ENCODE measurements around the gene RANBP10. TPM values are rescaled to one million over a fixed set of nuclear protein-coding genes. Genes with fewer than 3 reads are reported as not detected.
A peak's percentile ranks its signal among the peaks of the same experiment; 100 is the strongest.
"Not testable (repeated sequence)": the region's sequence is repeated elsewhere in the genome, so short reads cannot be mapped to it uniquely, and the experiment has no call there.

RANBP10 gene
- total RNA-seq, 1 experiment from 2014 or later, result 13.4 TPM

- ChIA-PET POLR2A (interaction anchor here (0.7 kb wide), 1 partner anchor 33 kb away, joined by 6 read pairs; no protein-coding TSS in a partner anchor), CTCF (interaction anchor here (0.7 kb wide), 1 partner anchor 305 kb away, joined by 9 read pairs; no protein-coding TSS in a partner anchor)
- no peaks in the 10 kb centered on the region for H3K9me3 ChIP-seq (ENCODE audit: control insufficient read depth, insufficient read depth, low read depth, low read length)
- DNase-seq (ENCODE audit: low read depth, low spot score) (no peak), ATAC-seq (peak; percentile 16)
- intact Hi-C loops (cut with micrococcal nuclease; ENCODE audit: unreplicated experiment), result no loop called here
- H3K36me3 ChIP-seq (ENCODE audit: control insufficient read depth, insufficient read depth, low read length), result no peaks in the 10 kb centered on the region
- peak overlapping the region; percentile 91 for H3K27ac ChIP-seq (ENCODE audit: low read length)
- H3K27me3 ChIP-seq (ENCODE audit: control insufficient read depth, insufficient read depth, low read length), result no peaks in the 10 kb centered on the region
- H3K4me3 ChIP-seq (ENCODE audit: low read depth in 2 of 2, low read length in 2 of 2), result peak overlapping the region; percentile 69 to 77
- H3K4me1 ChIP-seq (ENCODE audit: control insufficient read depth, insufficient read depth, low read length), result peaks cover 26% of the 10 kb centered on the region
- in situ Hi-C loops (cut with HindIII; ENCODE audit: low pct_unique_long_range_greater_than_20kb, low sequenced_read_pairs), result no loop called here
- no TSS peak for BruUV-seq (replicated peaks)
- TF ChIP-seq SIN3A (IDR thresholded peaks at IDR 0.05; ENCODE audit: borderline replicate concordance, insufficient read depth, low read depth, low read length), result no peak
- no peak for TF ChIP-seq REST (IDR thresholded peaks at IDR 0.05; ENCODE audit: insufficient read depth in 1 of 2, low read depth in 2 of 2, low read length in 1 of 2)
- TF ChIP-seq TCF7L2 (IDR thresholded peaks at IDR 0.05; ENCODE audit: low read depth, low read length), result no peak
- TF ChIP-seq, protein P1, sequence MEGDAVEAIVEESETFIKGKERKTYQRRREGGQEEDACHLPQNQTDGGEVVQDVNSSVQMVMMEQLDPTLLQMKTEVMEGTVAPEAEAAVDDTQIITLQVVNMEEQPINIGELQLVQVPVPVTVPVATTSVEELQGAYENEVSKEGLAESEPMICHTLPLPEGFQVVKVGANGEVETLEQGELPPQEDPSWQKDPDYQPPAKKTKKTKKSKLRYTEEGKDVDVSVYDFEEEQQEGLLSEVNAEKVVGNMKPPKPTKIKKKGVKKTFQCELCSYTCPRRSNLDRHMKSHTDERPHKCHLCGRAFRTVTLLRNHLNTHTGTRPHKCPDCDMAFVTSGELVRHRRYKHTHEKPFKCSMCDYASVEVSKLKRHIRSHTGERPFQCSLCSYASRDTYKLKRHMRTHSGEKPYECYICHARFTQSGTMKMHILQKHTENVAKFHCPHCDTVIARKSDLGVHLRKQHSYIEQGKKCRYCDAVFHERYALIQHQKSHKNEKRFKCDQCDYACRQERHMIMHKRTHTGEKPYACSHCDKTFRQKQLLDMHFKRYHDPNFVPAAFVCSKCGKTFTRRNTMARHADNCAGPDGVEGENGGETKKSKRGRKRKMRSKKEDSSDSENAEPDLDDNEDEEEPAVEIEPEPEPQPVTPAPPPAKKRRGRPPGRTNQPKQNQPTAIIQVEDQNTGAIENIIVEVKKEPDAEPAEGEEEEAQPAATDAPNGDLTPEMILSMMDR (IDR thresholded peaks at IDR 0.05), result no peak
- no peak for TF ChIP-seq POLR2AphosphoS5 (IDR thresholded peaks at IDR 0.05; ENCODE audit: low read depth, low read length)
Observed at GRCh38 chr16:67841198-67841815, 34.9 kb upstream of the RANBP10 start.

DNA sequence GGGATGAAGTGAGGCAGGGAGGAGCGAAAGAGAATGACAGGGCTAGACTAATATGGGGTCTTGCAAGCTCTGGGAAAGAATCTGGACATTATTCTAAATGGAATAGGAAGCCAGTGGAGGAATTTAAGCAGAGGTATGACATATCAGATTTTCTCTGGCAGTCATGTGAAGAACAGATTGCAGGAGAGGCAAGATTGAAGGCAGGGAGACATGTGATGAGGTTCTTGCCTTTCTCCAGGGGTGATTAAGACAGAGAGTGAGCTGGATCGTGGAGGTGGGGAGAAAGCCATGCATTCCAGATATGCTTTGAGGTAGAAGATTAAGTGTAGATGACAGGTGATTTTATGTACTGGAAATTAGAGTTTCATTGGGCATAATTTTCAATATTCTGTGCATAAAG is 31.5 kb upstream of the RANBP10 start:
- Histone ChIP-seq H3K27me3 (ENCODE audit: control insufficient read depth, insufficient read depth, low read length) (no peaks in the 10 kb centered on the region), H3K9me3 (ENCODE audit: control insufficient read depth, insufficient read depth, low read depth, low read length) (no peaks in the 10 kb centered on the region), H3K4me3 (ENCODE audit: low read depth in 2 of 2, low read length in 2 of 2) (no peak overlapping the region), H3K36me3 (ENCODE audit: control insufficient read depth, insufficient read depth, low read length) (peaks cover 2% of the 10 kb centered on the region; the same call in 1 of the 2 replicates), H3K4me1 (ENCODE audit: control insufficient read depth, insufficient read depth, low read length) (peaks cover 2% of the 10 kb centered on the region; the same call in 1 of the 2 replicates), H3K27ac (ENCODE audit: low read length) (no peak overlapping the region)
- CTCF ChIA-PET, result no interaction called here
- TF ChIP-seq POLR2AphosphoS5 (IDR thresholded peaks at IDR 0.05; ENCODE audit: low read depth, low read length) (no peak), SIN3A (IDR thresholded peaks at IDR 0.05; ENCODE audit: borderline replicate concordance, insufficient read depth, low read depth, low read length) (no peak), TCF7L2 (IDR thresholded peaks at IDR 0.05; ENCODE audit: low read depth, low read length) (no peak), REST (IDR thresholded peaks at IDR 0.05; ENCODE audit: insufficient read depth in 1 of 2, low read depth in 2 of 2, low read length in 1 of 2) (no peak)
- TF ChIP-seq, protein P1 (IDR thresholded peaks at IDR 0.05), result no peak
- in situ Hi-C loops (cut with HindIII; ENCODE audit: low pct_unique_long_range_greater_than_20kb, low sequenced_read_pairs), result no loop called here
- DNase-seq (ENCODE audit: low read depth, low spot score) (no peak), ATAC-seq (no peak)
- POLR2A ChIA-PET, result no interaction called here
- intact Hi-C loops (cut with micrococcal nuclease; ENCODE audit: unreplicated experiment), result no loop called here
- BruUV-seq (replicated peaks), result no TSS peak

DNA sequence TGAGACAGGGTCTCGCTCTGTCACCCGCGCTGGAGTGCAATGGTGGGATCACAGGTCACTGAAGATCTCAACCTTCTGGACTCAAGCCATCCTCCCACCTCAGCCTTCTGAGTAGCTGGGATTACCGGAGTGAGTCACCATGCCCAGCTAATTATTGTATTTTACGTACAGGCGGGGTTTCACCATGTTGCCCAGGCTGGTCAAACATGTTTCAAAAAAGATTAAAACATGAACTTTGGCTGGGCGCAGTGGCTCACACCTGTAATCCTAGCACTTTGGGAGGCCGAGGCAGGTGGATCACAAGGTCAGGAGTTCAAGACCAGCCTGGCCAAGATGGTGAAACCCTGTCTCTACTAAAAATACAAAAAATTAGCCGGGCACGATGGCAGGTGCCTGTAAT is 30.8 kb upstream of the RANBP10 start:
- ATAC-seq; BruUV-seq (replicated peaks): not testable (repeated sequence)

More for the DNA sequence above, 30.8 kb upstream of the RANBP10 start:
- H3K36me3 ChIP-seq (ENCODE audit: control insufficient read depth, insufficient read depth, low read length); H3K4me3 ChIP-seq (ENCODE audit: low read depth in 2 of 2, low read length in 2 of 2); H3K27me3 ChIP-seq (ENCODE audit: control insufficient read depth, insufficient read depth, low read length); H3K27ac ChIP-seq (ENCODE audit: low read length); in situ Hi-C loops (cut with HindIII; ENCODE audit: low pct_unique_long_range_greater_than_20kb, low sequenced_read_pairs); CTCF ChIA-PET; H3K9me3 ChIP-seq (ENCODE audit: control insufficient read depth, insufficient read depth, low read depth, low read length); DNase-seq (ENCODE audit: low read depth, low spot score); intact Hi-C loops (cut with micrococcal nuclease; ENCODE audit: unreplicated experiment); POLR2A ChIA-PET; H3K4me1 ChIP-seq (ENCODE audit: control insufficient read depth, insufficient read depth, low read length): not testable (repeated sequence)
